Lower lobe of right lung (tissue), 2 donors: ENCODE data around the gene PLOD2. TPM values are rescaled to one million over a fixed set of nuclear protein-coding genes. Genes with fewer than 3 reads are reported as not detected.

ENCODE experiments used
- ATAC-seq, 2 donors: fragments of 200-7000 bp; cut with Tn5 transposase; one replicate each; pipeline ENCODE4 v1.9.1; 2020 to 2022; ENCODE audit warnings: mild to moderate bottlenecking in 2 of 2, moderate library complexity in 2 of 2
- DNase-seq: peaks from one replicate; pipeline ENCODE4 v3.0.0-alpha.2; 2020
- H3K27ac ChIP-seq: fragments of 200-600 bp; one replicate; pipeline ENCODE4 v1.8.0; 2022
- H3K27me3 ChIP-seq: fragments of 200-600 bp; one replicate; pipeline ENCODE4 v1.8.0; 2022; ENCODE audit warnings: low read depth
- H3K36me3 ChIP-seq: fragments of 200-600 bp; one replicate; pipeline ENCODE4 v1.8.0; 2022; ENCODE audit warnings: mild to moderate bottlenecking
- H3K4me1 ChIP-seq: fragments of 200-600 bp; one replicate; pipeline ENCODE4 v1.8.0; 2022
- H3K4me3 ChIP-seq: fragments of 200-600 bp; one replicate; pipeline ENCODE4 v1.8.0; 2022; ENCODE audit warnings: mild to moderate bottlenecking
- H3K9me3 ChIP-seq: fragments of 200-600 bp; one replicate; pipeline ENCODE4 v1.8.0; 2022
- CTCF ChIP-seq: fragments of 200-600 bp; IDR thresholded peaks from one replicate; pipeline ENCODE4 v1.8.0; 2022; ENCODE audit warnings: antibody characterized with exemption, mild to moderate bottlenecking
- intact Hi-C: fragments of 100-400 bp; cut with DNase I; formaldehyde crosslinking; loops from one replicate; pipeline ENCODE4 v1.11.0; 2022
- total RNA-seq: library from RNA; stranded (reverse); fragmentation: NEBNext Ultra II Directional; extraction: Animal tissue kit (Norgen Biotek cat#: 25700); gene quantifications from one replicate; pipeline ENCODE4 v1.2.1, GENCODE V29; 2021
- donor health status: DM: no; HTN: yes; CAD: no; lungs with severe emphysema.

Gene PLOD2
- total RNA-seq, 1 donor from 2014 or later: 17.9 TPM

- H3K27ac ChIP-seq: no peak overlapping the region
- no peak for TF ChIP-seq CTCF
- H3K36me3 ChIP-seq: no peaks in the 10 kb centered on the region
- no peaks in the 10 kb centered on the region for H3K9me3 ChIP-seq
- no peaks in the 10 kb centered on the region for H3K27me3 ChIP-seq
- intact Hi-C loops: no loop called here
- no peaks in the 10 kb centered on the region for H3K4me1 ChIP-seq
- ATAC-seq (no peak), DNase-seq (no peak)
- H3K4me3 ChIP-seq: no peak overlapping the region
Measured at GRCh38 chr3:146085678-146086077, 75.3 kb downstream of the PLOD2 start.

DNA sequence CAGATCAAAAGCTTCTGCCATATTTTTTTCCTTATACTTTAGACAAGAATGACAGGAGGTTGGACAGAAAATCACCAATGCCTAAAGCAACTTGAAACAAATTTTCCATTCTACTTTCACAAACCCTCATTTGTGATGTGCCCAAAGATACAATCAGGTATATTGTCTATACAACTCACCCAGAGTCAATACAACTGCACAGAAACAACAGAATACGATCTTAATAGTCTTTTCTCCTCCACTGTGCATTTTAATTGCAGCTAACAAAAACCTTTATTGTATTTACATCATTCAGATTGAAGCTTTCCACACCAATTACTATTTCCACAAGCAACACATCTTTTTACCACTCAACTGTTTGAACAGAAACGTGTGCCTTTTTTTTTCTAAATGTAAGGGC is 80.4 kb downstream of the PLOD2 start:
- H3K27ac ChIP-seq: no peak overlapping the region
- no peaks in the 10 kb centered on the region for H3K9me3 ChIP-seq
- H3K27me3 ChIP-seq: no peaks in the 10 kb centered on the region
- no peaks in the 10 kb centered on the region for H3K4me1 ChIP-seq
- H3K36me3 ChIP-seq: no peaks in the 10 kb centered on the region
- ATAC-seq: no peak
- DNase-seq: no peak
- TF ChIP-seq CTCF: no peak
- no peak overlapping the region for H3K4me3 ChIP-seq
- intact Hi-C loops: no loop called here

- Histone ChIP-seq H3K4me1 (no peaks in the 10 kb centered on the region), H3K27ac (no peak overlapping the region), H3K36me3 (no peaks in the 10 kb centered on the region), H3K27me3 (no peaks in the 10 kb centered on the region), H3K4me3 (no peak overlapping the region), H3K9me3 (no peaks in the 10 kb centered on the region)
- no peak for TF ChIP-seq CTCF
- DNase-seq (no peak), ATAC-seq (no peak)
- intact Hi-C loops: loop anchor here (10.0 kb wide), 1 partner anchor 247 kb away; no protein-coding TSS in a partner anchor
Measured at GRCh38 chr3:146078031-146078430, 83.0 kb downstream of the PLOD2 start.

GRCh38 chr3:146077181-146077580 is 83.8 kb downstream of the PLOD2 start:
- H3K27me3 ChIP-seq: no peaks in the 10 kb centered on the region
- H3K27ac ChIP-seq: no peak overlapping the region
- no peaks in the 10 kb centered on the region for H3K9me3 ChIP-seq
- intact Hi-C loops: loop anchor here (10.0 kb wide), 1 partner anchor 248 kb away; no protein-coding TSS in a partner anchor
- ATAC-seq: no peak
- no peaks in the 10 kb centered on the region for H3K36me3 ChIP-seq
- H3K4me1 ChIP-seq: no peaks in the 10 kb centered on the region
- TF ChIP-seq CTCF: no peak
- H3K4me3 ChIP-seq: no peak overlapping the region
- no peak for DNase-seq

DNA sequence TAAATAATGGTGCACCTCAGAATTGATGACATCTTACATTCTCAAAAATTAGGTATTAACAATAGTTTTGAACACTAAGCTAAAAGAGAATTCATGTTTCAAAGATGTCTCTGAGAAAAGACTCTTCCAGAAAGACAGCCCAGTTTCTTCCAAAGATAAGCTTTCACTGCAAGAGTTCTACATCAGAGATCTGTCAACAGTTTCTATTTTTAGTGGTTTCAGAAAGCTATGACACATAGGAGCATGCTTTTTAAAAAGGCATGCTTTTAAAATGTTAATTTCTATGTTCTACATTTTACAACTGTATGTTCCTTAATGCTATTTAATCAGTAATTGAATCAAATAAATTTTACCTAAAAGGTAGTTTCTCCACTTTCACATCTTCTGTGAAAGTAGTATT is 88.2 kb downstream of the PLOD2 start:
- no peak for ATAC-seq
- no peak overlapping the region for H3K27ac ChIP-seq
- H3K4me3 ChIP-seq: no peak overlapping the region
- H3K4me1 ChIP-seq: no peaks in the 10 kb centered on the region
- intact Hi-C loops: loop anchor here (10.0 kb wide), 1 partner anchor 252 kb away; no protein-coding TSS in a partner anchor
- TF ChIP-seq CTCF: no peak
- peaks cover 8% of the 10 kb centered on the region for H3K36me3 ChIP-seq
- no peak for DNase-seq
- H3K9me3 ChIP-seq: no peaks in the 10 kb centered on the region
- no peaks in the 10 kb centered on the region for H3K27me3 ChIP-seq

- no peak overlapping the region for H3K27ac ChIP-seq
- no peaks in the 10 kb centered on the region for H3K9me3 ChIP-seq
- intact Hi-C loops: loop anchor here (10.0 kb wide), 1 partner anchor 253 kb away; no protein-coding TSS in a partner anchor
- H3K4me1 ChIP-seq: no peaks in the 10 kb centered on the region
- H3K27me3 ChIP-seq: no peaks in the 10 kb centered on the region
- no peak for TF ChIP-seq CTCF
- ATAC-seq (no peak), DNase-seq (no peak)
- peaks cover 8% of the 10 kb centered on the region for H3K36me3 ChIP-seq
- H3K4me3 ChIP-seq: no peak overlapping the region
Measured at GRCh38 chr3:146072061-146072460, 88.9 kb downstream of the PLOD2 start.
